Measurements from ENCODE around the gene SND1.

The SND1 gene

DNA sequence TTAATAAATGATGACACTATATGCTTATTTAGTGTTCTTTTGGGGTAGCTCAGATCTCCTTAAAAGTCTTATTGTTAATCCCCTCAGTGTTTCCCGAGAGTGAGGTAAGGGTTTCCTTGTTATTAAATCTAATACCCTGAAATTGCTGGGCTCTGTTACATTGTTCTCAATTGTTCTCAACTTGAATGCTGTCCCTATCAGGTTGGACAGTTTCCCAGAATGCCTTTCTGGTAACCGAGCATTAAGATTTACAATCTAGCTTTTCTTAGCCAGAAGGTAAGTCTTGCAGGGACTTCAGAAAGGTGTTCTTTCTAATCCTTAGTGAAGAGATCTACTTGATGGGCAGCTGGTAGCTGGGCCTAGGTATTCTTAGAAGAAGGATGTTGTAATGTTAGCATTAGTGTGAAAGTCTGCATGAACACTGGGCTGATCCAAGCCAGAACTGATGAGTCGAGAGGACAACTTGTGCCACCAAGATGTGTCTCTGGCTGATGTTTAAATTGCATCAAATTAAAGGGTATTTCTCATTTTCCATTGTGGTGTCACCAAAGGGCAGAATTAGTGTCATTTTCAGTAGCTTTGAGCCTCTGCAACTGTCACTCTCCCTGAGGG, 89.9 kb downstream of the SND1 start:
- H3K27ac Mint-ChIP-seq = no peak overlapping the region
- no peaks in the 10 kb centered on the region for H3K9me3 Mint-ChIP-seq
- H3K27me3 Mint-ChIP-seq (ENCODE audit: low read depth) = no peaks in the 10 kb centered on the region
- no peak overlapping the region for H3K4me3 Mint-ChIP-seq
- no peak for DNase-seq (ENCODE audit: low spot score)
- H3K4me1 Mint-ChIP-seq (ENCODE audit: low read depth) = peaks cover 25% of the 10 kb centered on the region
- peaks cover 21% of the 10 kb centered on the region for H3K36me3 Mint-ChIP-seq (ENCODE audit: low read depth)

DNA sequence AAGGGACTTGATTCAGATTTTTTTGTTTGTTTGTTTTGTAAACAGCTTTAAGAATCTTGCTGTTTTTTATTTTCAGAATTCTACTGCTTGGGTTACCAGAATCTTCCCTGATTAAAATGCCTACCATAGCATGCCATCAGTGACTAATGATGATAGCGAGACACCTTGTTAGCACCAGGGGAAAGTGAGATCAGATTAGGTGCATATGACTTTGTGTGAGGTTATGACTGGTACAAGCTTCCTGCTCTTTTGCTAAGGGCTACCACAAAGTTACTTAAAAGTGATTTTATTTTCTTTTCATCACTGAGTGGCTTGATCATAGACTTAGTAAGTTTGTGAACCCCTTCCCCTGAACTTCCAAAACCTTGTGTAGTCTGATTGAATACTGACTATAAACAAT, 93.5 kb downstream of the SND1 start:
- Mint-ChIP-seq H3K4me1 (ENCODE audit: low read depth) (peaks cover 25% of the 10 kb centered on the region), H3K4me3 (no peak overlapping the region), H3K36me3 (ENCODE audit: low read depth) (peaks cover 32% of the 10 kb centered on the region), H3K27ac (no peak overlapping the region), H3K9me3 (no peaks in the 10 kb centered on the region), H3K27me3 (ENCODE audit: low read depth) (no peaks in the 10 kb centered on the region)
- no peak for DNase-seq (ENCODE audit: low spot score)

DNA sequence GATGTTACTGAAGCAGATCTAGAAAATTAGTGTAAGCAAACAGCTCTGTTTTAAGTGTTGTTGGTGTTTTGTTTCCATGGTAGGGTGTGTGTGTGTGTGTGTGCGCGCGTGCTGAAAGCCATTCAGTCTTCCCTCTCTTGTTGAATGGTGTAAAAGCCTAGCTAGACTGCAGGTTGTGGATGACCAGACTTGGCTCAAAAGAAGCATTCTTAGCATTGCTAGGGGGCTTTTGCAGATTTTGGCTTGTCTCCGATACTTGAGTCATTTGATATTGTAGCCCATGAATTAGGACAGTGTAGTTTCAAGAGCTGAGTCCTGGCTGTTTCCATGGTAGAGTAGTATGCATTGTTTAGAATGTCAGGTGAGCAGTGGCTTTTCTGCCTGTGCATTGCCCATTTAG, 99.1 kb downstream of the SND1 start:
- no peak overlapping the region for H3K4me3 Mint-ChIP-seq
- peaks cover 20% of the 10 kb centered on the region for H3K4me1 Mint-ChIP-seq (ENCODE audit: low read depth)
- no peak overlapping the region for H3K27ac Mint-ChIP-seq
- no peaks in the 10 kb centered on the region for H3K27me3 Mint-ChIP-seq (ENCODE audit: low read depth)
- DNase-seq (ENCODE audit: low spot score) = no peak
- H3K36me3 Mint-ChIP-seq (ENCODE audit: low read depth) = peaks cover 25% of the 10 kb centered on the region
- H3K9me3 Mint-ChIP-seq = no peaks in the 10 kb centered on the region

DNA sequence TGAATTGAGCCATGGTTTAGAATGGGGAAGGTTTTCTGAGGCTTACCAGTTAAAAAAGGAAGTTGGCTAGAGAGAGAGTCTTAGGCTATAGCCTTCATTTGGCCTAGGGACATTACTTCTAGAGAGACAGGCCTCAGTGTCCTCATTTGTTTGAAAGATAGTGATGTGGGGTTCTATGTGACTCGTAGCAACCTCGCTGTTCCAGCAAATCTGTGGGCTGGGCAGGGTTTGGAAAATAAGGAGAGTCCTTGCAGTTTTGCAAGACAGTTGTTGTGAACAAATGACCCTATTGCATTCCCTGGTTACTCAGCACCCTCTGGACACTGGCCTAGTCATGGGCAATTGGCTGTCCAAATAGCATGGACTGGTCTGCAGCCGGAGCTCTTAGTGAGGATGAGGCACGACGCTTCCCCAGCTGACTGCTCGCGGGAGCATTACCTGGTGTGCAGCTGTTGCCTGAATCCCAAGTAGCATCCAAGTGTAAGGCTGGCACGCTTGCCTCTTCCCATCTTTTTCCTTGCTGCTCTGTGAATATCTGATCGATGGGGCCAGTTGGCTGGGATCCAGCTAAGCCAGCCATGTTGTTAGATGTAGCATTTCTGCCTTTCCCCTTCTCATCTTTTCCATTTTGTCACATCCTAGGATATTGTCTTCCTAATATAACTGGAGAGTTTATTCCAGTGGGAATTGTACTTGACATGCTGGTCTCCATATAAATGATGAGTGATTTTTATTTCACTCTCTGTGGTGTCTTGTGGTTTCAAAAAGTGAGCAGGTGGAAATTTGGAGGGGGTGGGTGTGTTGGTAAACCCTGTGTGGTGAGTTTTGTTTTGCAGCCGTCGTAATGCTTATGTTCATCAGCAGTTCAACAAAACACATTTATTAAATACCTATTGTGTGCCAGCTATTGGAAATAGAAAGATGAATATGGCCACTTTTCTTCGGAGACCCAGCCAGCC, 99.8 kb downstream of the SND1 start:
- DNase-seq (ENCODE audit: low spot score) = no peak
- Mint-ChIP-seq H3K9me3 (no peaks in the 10 kb centered on the region), H3K36me3 (ENCODE audit: low read depth) (peaks cover 25% of the 10 kb centered on the region), H3K4me3 (no peak overlapping the region), H3K27ac (no peak overlapping the region), H3K4me1 (ENCODE audit: low read depth) (peaks cover 20% of the 10 kb centered on the region), H3K27me3 (ENCODE audit: low read depth) (no peaks in the 10 kb centered on the region)

DNA sequence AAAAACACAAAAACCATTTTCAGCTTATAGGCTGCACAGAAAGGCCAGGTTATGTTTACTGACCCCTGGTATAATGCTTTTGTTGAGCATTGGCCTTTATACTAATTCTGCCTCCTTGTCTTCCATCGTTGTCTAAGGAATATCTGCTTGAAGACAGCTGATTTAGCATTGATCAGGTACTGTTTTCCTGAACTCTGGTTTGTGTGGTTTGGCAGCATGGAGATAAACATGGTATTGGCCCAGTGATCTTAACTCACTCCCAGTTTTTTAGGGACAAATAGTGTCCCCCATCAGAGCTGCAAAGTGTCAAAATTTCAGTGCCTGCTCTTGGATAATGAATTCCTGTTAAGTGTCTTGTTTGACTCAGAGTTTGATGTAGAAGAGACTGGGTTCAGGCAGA, 100.8 kb downstream of the SND1 start:
- no peaks in the 10 kb centered on the region for H3K9me3 Mint-ChIP-seq
- H3K4me3 Mint-ChIP-seq = no peak overlapping the region
- no peaks in the 10 kb centered on the region for H3K27me3 Mint-ChIP-seq (ENCODE audit: low read depth)
- no peak for DNase-seq (ENCODE audit: low spot score)
- peak overlapping the region; percentile 11 for H3K27ac Mint-ChIP-seq
- peaks cover 20% of the 10 kb centered on the region for H3K4me1 Mint-ChIP-seq (ENCODE audit: low read depth)
- peaks cover 20% of the 10 kb centered on the region for H3K36me3 Mint-ChIP-seq (ENCODE audit: low read depth)

DNA sequence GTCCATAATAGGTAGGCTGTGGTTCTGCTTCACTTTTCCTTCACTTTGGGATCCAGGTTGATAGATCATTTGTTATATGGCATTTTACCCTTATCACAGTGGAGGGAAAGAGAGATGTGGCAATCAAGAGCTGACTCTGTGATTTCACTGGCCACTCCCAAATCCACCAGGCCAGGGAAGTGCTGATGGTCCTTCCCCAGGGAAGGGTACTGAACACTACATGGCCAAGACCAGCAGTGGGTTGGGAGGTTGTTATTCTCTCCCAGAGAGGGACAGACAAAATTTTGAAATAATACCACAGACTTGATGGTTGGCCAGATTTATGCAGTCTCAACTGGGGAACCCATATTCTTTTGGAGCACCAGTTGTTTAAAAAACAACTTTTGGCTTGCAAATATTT, 102.5 kb downstream of the SND1 start:
- Mint-ChIP-seq H3K27ac (no peak overlapping the region), H3K4me3 (no peak overlapping the region), H3K27me3 (ENCODE audit: low read depth) (no peaks in the 10 kb centered on the region), H3K4me1 (ENCODE audit: low read depth) (peaks cover 20% of the 10 kb centered on the region), H3K36me3 (ENCODE audit: low read depth) (peaks cover 12% of the 10 kb centered on the region), H3K9me3 (no peaks in the 10 kb centered on the region)
- no peak for DNase-seq (ENCODE audit: low spot score)

DNA sequence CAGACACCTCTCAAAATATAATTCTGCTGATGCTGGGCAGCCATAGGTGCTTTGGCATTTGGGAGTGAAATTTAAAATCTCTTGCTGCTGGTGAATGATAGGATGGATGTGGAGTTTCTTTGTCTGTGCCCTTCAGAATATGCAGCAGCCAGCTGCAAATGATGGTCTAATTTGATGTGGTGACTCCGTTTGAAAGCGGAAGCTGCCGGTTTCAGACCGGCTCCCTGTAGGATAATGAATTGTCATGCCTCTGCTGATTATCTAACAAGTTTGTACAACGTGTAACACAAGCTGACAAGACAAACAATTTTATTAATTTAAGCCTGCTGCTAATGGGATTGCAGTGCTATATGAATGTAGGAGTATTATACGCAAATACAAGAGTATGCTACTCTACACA, 103.5 kb downstream of the SND1 start:
- peaks cover 28% of the 10 kb centered on the region for H3K4me1 Mint-ChIP-seq (ENCODE audit: low read depth)
- no peak overlapping the region for H3K27ac Mint-ChIP-seq
- H3K4me3 Mint-ChIP-seq = no peak overlapping the region
- peaks cover 11% of the 10 kb centered on the region for H3K36me3 Mint-ChIP-seq (ENCODE audit: low read depth)
- no peaks in the 10 kb centered on the region for H3K27me3 Mint-ChIP-seq (ENCODE audit: low read depth)
- H3K9me3 Mint-ChIP-seq = no peaks in the 10 kb centered on the region
- DNase-seq (ENCODE audit: low spot score) = no peak

DNA sequence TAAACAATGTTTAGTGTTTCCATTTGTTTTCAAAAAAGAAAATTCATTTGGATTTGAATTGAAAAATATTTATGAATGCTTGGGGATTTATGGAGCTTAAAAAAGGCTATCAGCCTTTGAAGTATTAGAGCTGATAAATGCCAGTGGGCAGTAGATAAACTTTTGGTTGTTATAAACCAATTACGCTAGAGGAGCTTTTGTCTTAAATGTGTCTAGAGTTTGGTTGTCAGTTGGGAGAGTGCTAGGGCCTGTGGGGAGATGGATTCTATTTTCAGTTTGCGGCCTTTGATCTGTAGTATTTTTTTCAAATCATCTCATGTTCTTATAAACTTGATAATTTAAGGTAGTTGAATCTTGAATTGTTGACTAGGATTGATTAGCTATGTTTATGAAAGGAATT, 104.0 kb downstream of the SND1 start:
- DNase-seq (ENCODE audit: low spot score) = no peak
- Mint-ChIP-seq H3K4me3 (no peak overlapping the region), H3K9me3 (no peaks in the 10 kb centered on the region), H3K36me3 (ENCODE audit: low read depth) (peaks cover 11% of the 10 kb centered on the region), H3K27me3 (ENCODE audit: low read depth) (no peaks in the 10 kb centered on the region), H3K27ac (no peak overlapping the region), H3K4me1 (ENCODE audit: low read depth) (peaks cover 28% of the 10 kb centered on the region)

DNA sequence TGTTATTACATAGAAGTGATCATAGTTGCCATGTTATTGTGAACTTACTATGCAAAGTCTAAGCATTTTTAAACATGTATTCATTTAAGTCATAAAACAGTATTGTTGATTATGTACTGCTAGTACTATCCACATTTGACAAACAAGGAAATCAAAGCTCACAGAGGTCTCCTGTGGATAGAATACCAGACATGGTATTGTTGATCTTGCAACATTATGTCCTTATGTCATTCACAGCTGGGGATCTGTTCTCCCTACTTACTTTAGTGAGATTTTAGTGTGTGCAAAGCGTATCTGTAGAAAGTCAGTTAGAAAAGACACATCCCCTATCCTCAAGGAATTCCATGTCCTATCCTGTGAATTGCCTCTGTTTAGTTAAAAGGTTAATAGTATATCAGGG, 106.1 kb downstream of the SND1 start:
- peaks cover 34% of the 10 kb centered on the region for H3K4me1 Mint-ChIP-seq (ENCODE audit: low read depth)
- no peak overlapping the region for H3K27ac Mint-ChIP-seq
- no peaks in the 10 kb centered on the region for H3K9me3 Mint-ChIP-seq
- no peak overlapping the region for H3K4me3 Mint-ChIP-seq
- no peak for DNase-seq (ENCODE audit: low spot score)
- H3K36me3 Mint-ChIP-seq (ENCODE audit: low read depth) = peaks cover 7% of the 10 kb centered on the region
- H3K27me3 Mint-ChIP-seq (ENCODE audit: low read depth) = no peaks in the 10 kb centered on the region

DNA sequence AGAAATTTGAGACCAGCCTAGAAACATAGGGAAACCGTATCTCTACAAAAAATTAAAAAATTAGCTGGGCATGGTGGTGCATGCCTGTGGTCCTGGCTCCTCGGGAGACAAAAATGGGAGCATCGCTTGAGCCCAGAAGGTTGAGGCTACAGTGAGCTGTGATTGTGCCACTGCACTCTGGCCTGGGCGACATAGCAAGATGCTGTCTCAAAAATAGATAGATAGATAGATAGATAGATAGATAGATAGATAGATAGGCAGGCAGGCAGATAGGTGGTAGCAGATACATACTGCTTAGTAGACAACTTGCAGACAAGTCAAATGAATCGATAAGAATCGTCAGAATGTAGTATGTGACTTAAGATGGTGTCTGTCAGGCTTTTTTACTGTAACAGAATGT, 106.9 kb downstream of the SND1 start:
- no peaks in the 10 kb centered on the region for H3K27me3 Mint-ChIP-seq (ENCODE audit: low read depth)
- H3K4me1 Mint-ChIP-seq (ENCODE audit: low read depth) = peaks cover 31% of the 10 kb centered on the region
- H3K27ac Mint-ChIP-seq = no peak overlapping the region
- DNase-seq (ENCODE audit: low spot score) = no peak
- no peak overlapping the region for H3K4me3 Mint-ChIP-seq
- H3K9me3 Mint-ChIP-seq = no peaks in the 10 kb centered on the region
- peaks cover 7% of the 10 kb centered on the region for H3K36me3 Mint-ChIP-seq (ENCODE audit: low read depth)

DNA sequence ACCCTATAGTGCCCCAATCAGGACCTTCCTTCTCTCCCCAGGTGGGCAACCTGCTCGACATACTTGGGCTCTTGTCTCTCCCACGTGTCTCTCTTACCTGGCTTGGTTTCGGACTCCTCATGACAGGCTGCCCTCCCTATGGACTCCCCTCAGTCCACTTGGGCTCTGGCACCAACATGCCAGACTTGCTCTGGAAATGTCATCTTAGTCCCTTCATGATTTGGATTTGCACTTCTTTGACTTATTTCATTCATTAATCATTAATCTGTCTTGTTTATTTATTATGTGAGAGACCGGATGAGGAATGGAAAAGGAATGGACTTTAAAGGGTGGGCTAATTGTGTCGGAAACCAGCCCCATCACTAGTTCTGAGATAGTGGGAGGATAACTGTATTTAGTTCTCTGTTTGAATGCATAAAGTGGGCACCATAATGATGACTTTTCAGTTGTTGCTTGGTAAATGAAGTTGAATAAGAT, 108.0 kb downstream of the SND1 start:
- Mint-ChIP-seq H3K9me3 (no peaks in the 10 kb centered on the region), H3K27ac (no peak overlapping the region), H3K4me3 (no peak overlapping the region), H3K4me1 (ENCODE audit: low read depth) (peaks cover 28% of the 10 kb centered on the region), H3K27me3 (ENCODE audit: low read depth) (no peaks in the 10 kb centered on the region), H3K36me3 (ENCODE audit: low read depth) (peaks cover 10% of the 10 kb centered on the region)
- DNase-seq (ENCODE audit: low spot score) = no peak

DNA sequence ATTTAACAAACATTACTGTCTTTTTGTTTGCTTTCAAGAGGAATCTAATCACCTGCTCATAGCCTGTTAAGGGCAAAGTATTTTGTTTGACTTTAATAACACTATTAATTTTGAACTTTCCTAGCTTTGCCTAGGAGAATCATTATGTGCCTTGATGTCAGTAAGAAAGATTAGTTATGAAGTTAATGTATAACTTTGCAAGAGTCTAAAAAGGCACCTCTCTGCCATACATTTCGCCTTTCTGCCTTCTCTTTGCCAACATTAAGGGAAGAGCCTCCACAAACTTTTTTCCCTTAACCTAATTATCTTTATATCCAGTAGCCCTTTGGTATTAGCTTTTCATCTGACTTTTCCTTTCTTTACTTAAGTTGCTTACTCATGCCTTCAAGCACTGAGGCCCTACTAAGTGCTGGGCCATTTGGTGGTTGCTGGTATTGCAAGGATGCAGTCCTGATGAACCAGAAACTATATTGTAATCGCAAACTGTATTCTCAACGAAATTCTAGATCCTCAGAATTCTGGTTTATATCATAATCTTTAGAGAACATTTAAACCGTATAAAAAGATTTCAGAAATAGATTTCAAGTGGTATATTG, 108.5 kb downstream of the SND1 start:
- Mint-ChIP-seq H3K4me3 (no peak overlapping the region), H3K9me3 (no peaks in the 10 kb centered on the region), H3K27ac (no peak overlapping the region), H3K27me3 (ENCODE audit: low read depth) (no peaks in the 10 kb centered on the region), H3K4me1 (ENCODE audit: low read depth) (peaks cover 27% of the 10 kb centered on the region), H3K36me3 (ENCODE audit: low read depth) (peaks cover 13% of the 10 kb centered on the region)
- no peak for DNase-seq (ENCODE audit: low spot score)

DNA sequence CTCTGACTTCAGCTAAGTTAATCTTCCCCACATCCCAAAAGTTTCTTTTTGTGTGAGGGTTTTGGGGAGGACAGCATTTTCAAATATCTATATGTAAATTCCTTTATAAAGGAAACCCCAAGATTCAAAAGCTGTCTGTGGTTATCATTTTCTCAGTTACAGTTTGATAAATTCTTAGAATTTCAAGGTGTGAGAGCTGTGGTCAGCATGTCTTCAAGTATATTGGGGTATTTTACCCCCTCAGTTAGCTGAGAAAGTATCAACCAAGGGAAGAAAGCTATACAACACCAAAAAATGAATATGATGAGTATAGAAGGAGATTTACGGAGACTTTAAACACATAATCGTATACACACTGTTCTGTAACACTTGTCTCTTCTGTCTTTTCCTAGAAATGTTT, 109.2 kb downstream of the SND1 start:
- Mint-ChIP-seq H3K4me1 (ENCODE audit: low read depth) (peaks cover 25% of the 10 kb centered on the region), H3K4me3 (peak overlapping the region; percentile 0), H3K36me3 (ENCODE audit: low read depth) (peaks cover 18% of the 10 kb centered on the region)

DNA sequence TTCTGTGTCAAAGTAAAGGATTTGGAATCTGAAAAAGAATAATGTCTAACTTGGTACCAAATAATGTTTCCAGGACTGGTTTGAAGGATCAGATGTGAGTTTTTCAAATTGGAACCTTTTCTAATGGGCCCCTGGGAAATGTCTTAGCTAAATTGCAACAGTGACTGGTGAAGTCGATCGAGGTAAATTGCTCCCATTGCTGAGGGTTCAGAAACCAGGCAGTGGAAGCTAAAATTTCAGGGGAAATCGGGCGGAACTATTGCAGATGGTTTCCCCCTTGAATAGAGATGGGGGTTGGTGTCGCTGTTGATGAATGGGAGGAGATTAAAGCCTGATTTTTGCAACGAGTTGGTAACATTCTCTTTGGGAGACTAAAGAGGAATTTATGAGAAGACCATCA, 112.7 kb downstream of the SND1 start:
- Mint-ChIP-seq H3K27me3 (ENCODE audit: low read depth) (no peaks in the 10 kb centered on the region), H3K27ac (no peak overlapping the region), H3K9me3 (no peaks in the 10 kb centered on the region), H3K4me3 (no peak overlapping the region), H3K4me1 (ENCODE audit: low read depth) (peaks cover 32% of the 10 kb centered on the region), H3K36me3 (ENCODE audit: low read depth) (peaks cover 25% of the 10 kb centered on the region)
- no peak for DNase-seq (ENCODE audit: low spot score)

More for the DNA sequence above, 109.2 kb downstream of the SND1 start:
- DNase-seq (ENCODE audit: low spot score) = no peak
- no peaks in the 10 kb centered on the region for H3K27me3 Mint-ChIP-seq (ENCODE audit: low read depth)
- H3K27ac Mint-ChIP-seq = no peak overlapping the region
- H3K9me3 Mint-ChIP-seq = no peaks in the 10 kb centered on the region
